ENCODE measurements around the gene ZKSCAN3. TPM values are rescaled to one million over a fixed set of nuclear protein-coding genes. Genes with fewer than 3 reads are reported as not detected.
"Not testable (repeated sequence)": the region's sequence is repeated elsewhere in the genome, so short reads cannot be mapped to it uniquely, and the experiment has no call there.

The ZKSCAN3 gene
- total RNA-seq, result 3.5 TPM in 2 replicates

- no peaks in the 10 kb centered on the region for H3K9me3 Mint-ChIP-seq
- H3K4me1 Mint-ChIP-seq (ENCODE audit: low read depth), result peaks cover 22% of the 10 kb centered on the region
- peak within 1 kb of the TSS; percentile 99 for H3K4me3 Mint-ChIP-seq (ENCODE audit: low read depth)
- intact Hi-C loops (cut with micrococcal nuclease), result loop anchor here (1.0 to 5.0 kb wide), 3 partner anchors 15 to 83 kb away; partner anchors contain the start of genes ZSCAN12 and ZSCAN26
- peaks cover 21% of the 10 kb centered on the region for H3K27me3 Mint-ChIP-seq (ENCODE audit: low read depth)
- DNase-seq (ENCODE audit: low spot score), result peak; percentile 81
- H3K27ac Mint-ChIP-seq, result peak within 1 kb of the TSS; percentile 93
- peaks cover 15% of the 10 kb centered on the region for H3K36me3 Mint-ChIP-seq (ENCODE audit: low read depth)
Measured at GRCh38 chr6:28349892-28350737, at the start of gene ZKSCAN3. ZKSCAN3 (plus strand) TSS chr6:28349947; CDS start chr6:28359587, 9,640 bp downstream.

GRCh38 chr6:28303570-28303969 lies 46.2 kb upstream of the ZKSCAN3 start:
- no peak for DNase-seq (ENCODE audit: low spot score)
- Mint-ChIP-seq H3K36me3 (ENCODE audit: low read depth) (peaks cover 7% of the 10 kb centered on the region), H3K4me3 (ENCODE audit: low read depth) (no peak overlapping the region), H3K4me1 (ENCODE audit: low read depth) (peaks cover 13% of the 10 kb centered on the region), H3K27me3 (ENCODE audit: low read depth) (peaks cover 15% of the 10 kb centered on the region), H3K9me3 (peaks cover 8% of the 10 kb centered on the region), H3K27ac (no peak overlapping the region)
- intact Hi-C loops (cut with micrococcal nuclease), result no loop called here

- peaks cover 13% of the 10 kb centered on the region for H3K4me1 Mint-ChIP-seq (ENCODE audit: low read depth)
- peaks cover 28% of the 10 kb centered on the region for H3K27me3 Mint-ChIP-seq (ENCODE audit: low read depth)
- H3K4me3 Mint-ChIP-seq (ENCODE audit: low read depth); H3K27ac Mint-ChIP-seq; DNase-seq (ENCODE audit: low spot score); intact Hi-C loops (cut with micrococcal nuclease); H3K36me3 Mint-ChIP-seq (ENCODE audit: low read depth): not testable (repeated sequence)
- peaks cover 11% of the 10 kb centered on the region for H3K9me3 Mint-ChIP-seq
Measured at GRCh38 chr6:28306363-28306762, 43.4 kb upstream of the ZKSCAN3 start.

- H3K27me3 Mint-ChIP-seq (ENCODE audit: low read depth), result peaks cover 32% of the 10 kb centered on the region
- no peaks in the 10 kb centered on the region for H3K36me3 Mint-ChIP-seq (ENCODE audit: low read depth)
- no peaks in the 10 kb centered on the region for H3K4me1 Mint-ChIP-seq (ENCODE audit: low read depth)
- no peak overlapping the region for H3K4me3 Mint-ChIP-seq (ENCODE audit: low read depth)
- no peak overlapping the region for H3K27ac Mint-ChIP-seq
- intact Hi-C loops (cut with micrococcal nuclease), result no loop called here
- DNase-seq (ENCODE audit: low spot score), result no peak
- peaks cover 11% of the 10 kb centered on the region for H3K9me3 Mint-ChIP-seq
Measured at GRCh38 chr6:28311139-28311823, 38.5 kb upstream of the ZKSCAN3 start.

GRCh38 chr6:28312939-28313338 lies 36.8 kb upstream of the ZKSCAN3 start:
- Mint-ChIP-seq H3K4me1 (ENCODE audit: low read depth) (no peaks in the 10 kb centered on the region), H3K27ac (no peak overlapping the region), H3K27me3 (ENCODE audit: low read depth) (peaks cover 28% of the 10 kb centered on the region), H3K36me3 (ENCODE audit: low read depth) (no peaks in the 10 kb centered on the region), H3K9me3 (peaks cover 6% of the 10 kb centered on the region), H3K4me3 (ENCODE audit: low read depth) (no peak overlapping the region)
- intact Hi-C loops (cut with micrococcal nuclease), result no loop called here
- no peak for DNase-seq (ENCODE audit: low spot score)

- Mint-ChIP-seq H3K4me1 (ENCODE audit: low read depth) (no peaks in the 10 kb centered on the region), H3K27ac (no peak overlapping the region), H3K9me3 (no peaks in the 10 kb centered on the region), H3K36me3 (ENCODE audit: low read depth) (no peaks in the 10 kb centered on the region), H3K27me3 (ENCODE audit: low read depth) (peaks cover 12% of the 10 kb centered on the region), H3K4me3 (ENCODE audit: low read depth) (no peak overlapping the region)
- intact Hi-C loops (cut with micrococcal nuclease), result no loop called here
- no peak for DNase-seq (ENCODE audit: low spot score)
Measured at GRCh38 chr6:28315628-28316027, 34.1 kb upstream of the ZKSCAN3 start.

GRCh38 chr6:28317866-28318265 lies 31.9 kb upstream of the ZKSCAN3 start:
- H3K27ac Mint-ChIP-seq; H3K9me3 Mint-ChIP-seq; H3K4me1 Mint-ChIP-seq (ENCODE audit: low read depth); H3K36me3 Mint-ChIP-seq (ENCODE audit: low read depth); H3K27me3 Mint-ChIP-seq (ENCODE audit: low read depth); DNase-seq (ENCODE audit: low spot score); H3K4me3 Mint-ChIP-seq (ENCODE audit: low read depth); intact Hi-C loops (cut with micrococcal nuclease): not testable (repeated sequence)

- Mint-ChIP-seq H3K27me3 (ENCODE audit: low read depth) (no peaks in the 10 kb centered on the region), H3K4me1 (ENCODE audit: low read depth) (no peaks in the 10 kb centered on the region), H3K36me3 (ENCODE audit: low read depth) (peaks cover 11% of the 10 kb centered on the region), H3K27ac (no peak overlapping the region), H3K9me3 (peaks cover 46% of the 10 kb centered on the region), H3K4me3 (ENCODE audit: low read depth) (no peak overlapping the region)
- intact Hi-C loops (cut with micrococcal nuclease), result no loop called here
- no peak for DNase-seq (ENCODE audit: low spot score)
Measured at GRCh38 chr6:28322661-28323060, 27.1 kb upstream of the ZKSCAN3 start.

- Mint-ChIP-seq H3K36me3 (ENCODE audit: low read depth) (peaks cover 14% of the 10 kb centered on the region), H3K4me3 (ENCODE audit: low read depth) (no peak overlapping the region), H3K9me3 (peaks cover 57% of the 10 kb centered on the region), H3K27ac (no peak overlapping the region), H3K27me3 (ENCODE audit: low read depth) (no peaks in the 10 kb centered on the region), H3K4me1 (ENCODE audit: low read depth) (no peaks in the 10 kb centered on the region)
- intact Hi-C loops (cut with micrococcal nuclease), result no loop called here
- no peak for DNase-seq (ENCODE audit: low spot score)
Measured at GRCh38 chr6:28323813-28324424, 25.8 kb upstream of the ZKSCAN3 start.

GRCh38 chr6:28326371-28326948 lies 23.3 kb upstream of the ZKSCAN3 start:
- DNase-seq (ENCODE audit: low spot score), result no peak
- Mint-ChIP-seq H3K9me3 (peaks cover 63% of the 10 kb centered on the region), H3K4me3 (ENCODE audit: low read depth) (no peak overlapping the region), H3K27ac (no peak overlapping the region), H3K36me3 (ENCODE audit: low read depth) (peaks cover 16% of the 10 kb centered on the region), H3K27me3 (ENCODE audit: low read depth) (no peaks in the 10 kb centered on the region), H3K4me1 (ENCODE audit: low read depth) (no peaks in the 10 kb centered on the region)
- intact Hi-C loops (cut with micrococcal nuclease), result no loop called here

GRCh38 chr6:28330041-28330440 lies 19.7 kb upstream of the ZKSCAN3 start:
- Mint-ChIP-seq H3K36me3 (ENCODE audit: low read depth) (peaks cover 16% of the 10 kb centered on the region), H3K4me3 (ENCODE audit: low read depth) (no peak overlapping the region), H3K4me1 (ENCODE audit: low read depth) (peaks cover 4% of the 10 kb centered on the region), H3K27ac (no peak overlapping the region), H3K9me3 (peaks cover 48% of the 10 kb centered on the region), H3K27me3 (ENCODE audit: low read depth) (peaks cover 2% of the 10 kb centered on the region)
- intact Hi-C loops (cut with micrococcal nuclease), result loop anchor here (5.0 to 10.0 kb wide), 2 partner anchors 48 to 105 kb away; partner anchors contain the start of genes PGBD1 and ZSCAN9
- DNase-seq (ENCODE audit: low spot score), result no peak

- Mint-ChIP-seq H3K4me3 (ENCODE audit: low read depth) (no peak overlapping the region), H3K36me3 (ENCODE audit: low read depth) (peaks cover 3% of the 10 kb centered on the region), H3K27ac (no peak overlapping the region), H3K9me3 (peaks cover 22% of the 10 kb centered on the region), H3K27me3 (ENCODE audit: low read depth) (peaks cover 2% of the 10 kb centered on the region), H3K4me1 (ENCODE audit: low read depth) (peaks cover 4% of the 10 kb centered on the region)
- intact Hi-C loops (cut with micrococcal nuclease), result loop anchor here (5.0 to 10.0 kb wide), 2 partner anchors 51 to 108 kb away; partner anchors contain the start of genes PGBD1 and ZSCAN9
- DNase-seq (ENCODE audit: low spot score), result no peak
Measured at GRCh38 chr6:28333047-28333446, 16.7 kb upstream of the ZKSCAN3 start.

All from activated T-helper 2 cell treated with anti-CD3 and anti-CD28 coated beads, Interferon-gamma antibody, Interleukin-2, Interleukin-4, amounts not matched to agents 10 μg/mL and 5 μg/mL and 100 μg/mL, durations not matched to agents 14 hours and 24 hours and 36 hours (primary cell).